NT2/D1 (cell line): ENCODE measurements around the gene NDUFAF4.

Experiments used
- YY1 ChIP-seq: IDR thresholded peaks from 2 replicates; pipeline ENCODE4 v1.6.1; 2011; ENCODE audit not compliant: insufficient read length, insufficient read depth
- ZNF274 ChIP-seq: IDR thresholded peaks from 2 replicates; pipeline ENCODE4 v1.6.1; 2011; ENCODE audit warnings: mild to moderate bottlenecking, low read depth, low read length

DNA sequence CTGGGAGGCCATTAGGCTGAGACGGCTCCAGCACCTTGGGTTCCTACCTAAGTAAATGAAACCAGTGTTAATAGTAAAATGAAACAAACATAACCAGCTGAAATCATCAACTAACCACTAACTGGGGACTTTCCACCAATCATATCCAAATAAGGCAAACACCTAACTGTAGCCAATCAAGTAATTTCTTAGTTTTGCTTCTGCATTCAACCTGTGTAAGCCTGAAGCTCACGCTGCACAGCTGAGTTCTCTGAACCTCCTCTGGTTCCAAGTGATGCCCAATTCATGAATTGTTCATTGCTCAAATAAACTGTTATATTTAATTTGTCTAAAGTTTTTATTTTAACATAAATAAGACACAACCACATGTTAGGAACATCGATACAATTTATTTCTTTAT, 49.4 kb upstream of the NDUFAF4 start:
- TF ChIP-seq YY1 (no peak), ZNF274 (no peak)
